HG02798 (cell line): Measurements from ENCODE around the gene PUM2.

Experiments used
- ATAC-seq: cut with Tn5 transposase; IDR thresholded peaks from one replicate; pipeline ENCODE4 v1.9.1; 2021; ENCODE audit warnings: mild to moderate bottlenecking; ENCODE audit not compliant: unreplicated experiment, poor library complexity

PUM2 gene

GRCh38 chr2:20207051-20207450 lies 143.6 kb downstream of the PUM2 start:
- peak; percentile 66 for ATAC-seq

- no peak for ATAC-seq
These were observed 144.6 kb downstream of the PUM2 start for GRCh38 chr2:20205915-20206524.

- ATAC-seq, result no peak
These were observed 145.6 kb downstream of the PUM2 start for GRCh38 chr2:20205069-20205468.

GRCh38 chr2:20203521-20204225 lies 147.0 kb downstream of the PUM2 start:
- no peak for ATAC-seq

- no peak for ATAC-seq
These were observed 147.6 kb downstream of the PUM2 start for GRCh38 chr2:20203072-20203471.

GRCh38 chr2:20201671-20202070 lies 149.0 kb downstream of the PUM2 start:
- no peak for ATAC-seq

GRCh38 chr2:20200697-20201555 lies 149.7 kb downstream of the PUM2 start:
- no peak for ATAC-seq

- no peak for ATAC-seq
These were observed 150.9 kb downstream of the PUM2 start for GRCh38 chr2:20199633-20200270.

- ATAC-seq, result no peak
These were observed 151.6 kb downstream of the PUM2 start for GRCh38 chr2:20198796-20199632.
